Adrenal gland (tissue), 12 donors: Measurements from ENCODE around the gene AMN. TPM values are rescaled to one million over a fixed set of nuclear protein-coding genes. Genes with fewer than 3 reads are reported as not detected.

Experiments used
- DNase-seq, 7 donors: peaks; one replicate each; pipeline ENCODE4 v3.0.0-alpha.2; 2019 to 2020
- H3K27ac ChIP-seq, 5 donors: fragments of 200-600 bp; sonication (generic) in 4 of 5; 1 replicate in 3 of 5; 2 replicates in 2 of 5; pipeline versions ENCODE4 v1.5.1 to v1.8.0; 2016 to 2020; ENCODE audit warnings: mild to moderate bottlenecking in 1 of 5
- H3K27me3 ChIP-seq: fragments of 200-600 bp; 2 replicates; pipeline ENCODE4 v1.8.0; 2021
- H3K36me3 ChIP-seq, 2 donors: fragments of 200-600 bp; replicated peaks in 1 of 2; 1 replicate in 1 of 2; 2 replicates in 1 of 2; pipeline versions ENCODE4 v1.5.1 to v1.8.0; 2018 to 2022
- H3K4me1 ChIP-seq, 2 donors: fragments of 200-600 bp; replicated peaks in 1 of 2; 1 replicate in 1 of 2; 2 replicates in 1 of 2; pipeline versions ENCODE4 v1.5.1 to v1.8.0; 2018 to 2021
- H3K4me3 ChIP-seq, 4 donors: fragments of 200-600 bp; sonication (generic) in 3 of 4; one replicate each; pipeline ENCODE4 v1.5.1; 2016 to 2018
- H3K9me3 ChIP-seq, 3 donors: fragments of 200-600 bp; sonication (generic) in 1 of 3; replicated peaks in 1 of 3; 1 replicate in 2 of 3; 2 replicates in 1 of 3; pipeline versions ENCODE4 v1.5.1 to v1.8.0; 2016 to 2021
- POLR2A ChIP-seq, 2 donors: fragments of 450-650 bp; IDR thresholded peaks; one replicate each; pipeline ENCODE4 v1.6.1; 2017; ENCODE audit warnings: antibody characterized with exemption in 2 of 2, mild to moderate bottlenecking in 2 of 2, moderate library complexity in 1 of 2
- WGBS, 4 donors: extraction: QIAGEN DNeasy Blood & Tissue Kit in 2 of 4; methylation state at CpG; one replicate each; pipeline versions ENCODE4 v1.1.5 to v1.1.7; 2013 to 2017; 5-methylcytosine and 5-hydroxymethylcytosine counted together
- intact Hi-C, 2 donors: fragments of 100-400 bp; cut with DNase I; formaldehyde crosslinking; loops; one replicate each; pipeline versions ENCODE4 v1.14.1 to v1.15.0; 2022 to 2023
- polyA plus RNA-seq, 3 donors: library from polyadenylated mRNA; stranded (reverse); fragments of 200-250 nt in 2 of 3; fragments of 350-450 nt in 1 of 3; fragmentation: Illumina TruSeq in 1 of 3; extraction: RNeasy Lipid Tissue Mini Kit (QIAGEN cat#74804) in 1 of 3; gene quantifications; one replicate each; pipeline ENCODE4 v1.2.3, GENCODE V29; 2013 to 2014
- total RNA-seq, 9 donors: library from RNA; depleted of rRNA in 4 of 9; stranded (reverse); fragments of >200 nt in 4 of 9; fragments of 120-200 nt in 1 of 9; fragmentation: NEBNext Ultra II Directional in 1 of 9; extraction: Animal tissue kit (Norgen Biotek cat#: 25700) in 1 of 9; gene quantifications; one replicate each; pipeline versions ENCODE4 v1.1.0 to v1.2.4, GENCODE V29; 2013 to 2023
- TF ChIP-seq, protein P1 (sequence below), 6 experiments: fragments of 450-650 bp in 4 of 6; fragments of 200-600 bp in 2 of 6; sonication (generic) in 1 of 6; IDR thresholded peaks; 1 replicate in 5 of 6; 2 replicates in 1 of 6; pipeline versions ENCODE4 v1.5.1 to v1.8.0; 2016 to 2021; ENCODE audit warnings: antibody characterized with exemption in 6 of 6, mild to moderate bottlenecking in 2 of 6, moderate library complexity in 1 of 6
- donor health status: healthy with polysubstance abuse.
- donor health status: Bipolar disorder and iron deficiency.
- donor health status: DM: yes; HTN: yes; CAD: no.
- donor health status: DM: no; HTN: no; CAD: no.
- donor health status: DM: no; HTN: no; CAD: no.
- donor health status: DM: yes; HTN: yes; CAD: no.

Gene AMN
- total and polyA plus RNA-seq, 12 donors = 0.07 to 3.6 (median 0.35) TPM; not detected in 4

DNA sequence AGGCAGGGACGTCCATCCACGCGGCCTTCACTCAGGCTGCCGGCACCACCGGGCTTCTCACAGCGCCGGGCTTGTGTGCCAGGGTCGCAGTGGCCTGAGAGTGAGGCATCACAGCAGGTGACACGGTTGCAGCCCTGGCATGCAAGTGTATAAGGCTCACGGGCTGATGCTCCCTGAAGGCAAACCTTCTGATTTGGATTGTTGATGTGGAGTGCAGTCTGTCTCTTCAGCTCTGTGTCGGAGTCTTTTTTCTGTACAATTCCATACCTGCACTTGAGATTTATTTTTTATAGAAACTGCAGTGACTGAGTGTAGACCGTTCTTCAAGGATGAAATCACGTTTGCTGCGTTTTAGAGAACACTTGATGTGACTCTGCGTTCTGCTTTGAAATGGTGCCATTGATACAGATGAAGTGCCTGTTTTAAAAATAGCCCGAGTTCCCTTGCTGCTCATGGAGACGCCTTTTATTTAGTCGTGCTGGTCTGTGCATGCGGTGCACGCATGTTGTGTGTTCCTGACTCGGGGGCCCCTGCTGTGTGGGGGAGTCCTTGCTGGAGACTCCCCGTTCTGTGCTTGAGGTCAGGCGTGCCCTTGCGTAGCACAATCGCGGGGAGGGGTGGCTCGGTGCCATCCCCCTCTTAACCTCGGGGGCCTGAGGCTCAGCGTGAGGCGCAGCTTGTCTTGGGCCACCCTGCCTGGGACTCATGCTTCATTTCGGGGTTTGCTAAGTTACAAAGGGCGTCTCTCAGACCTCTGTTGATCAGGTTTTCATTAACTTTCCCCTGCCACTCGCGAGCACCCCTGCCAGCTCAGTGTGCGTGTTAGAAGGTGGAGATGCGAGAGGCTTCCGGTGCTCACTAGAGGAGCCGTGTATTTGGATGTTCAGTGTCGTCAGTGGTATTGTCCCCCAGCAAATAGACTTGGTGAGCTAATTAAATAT lies 21.6 kb upstream of the AMN start:
- WGBS, 4 donors = 87 to 94% (median 88%) methylated on average over 28 to 39 of the region's 39 CpGs
- Histone ChIP-seq H3K36me3 (peaks cover 0 to 6% of the 10 kb centered on the region in 2 donors), H3K27ac (no peak overlapping the region), H3K4me1 (peaks cover 0 to 17% of the 10 kb centered on the region in 2 donors), H3K27me3 (no peaks in the 10 kb centered on the region), H3K4me3 (no peak overlapping the region), H3K9me3 (no peaks in the 10 kb centered on the region)
- DNase-seq = no peak
- intact Hi-C loops = no loop called here
- TF ChIP-seq, protein P1, sequence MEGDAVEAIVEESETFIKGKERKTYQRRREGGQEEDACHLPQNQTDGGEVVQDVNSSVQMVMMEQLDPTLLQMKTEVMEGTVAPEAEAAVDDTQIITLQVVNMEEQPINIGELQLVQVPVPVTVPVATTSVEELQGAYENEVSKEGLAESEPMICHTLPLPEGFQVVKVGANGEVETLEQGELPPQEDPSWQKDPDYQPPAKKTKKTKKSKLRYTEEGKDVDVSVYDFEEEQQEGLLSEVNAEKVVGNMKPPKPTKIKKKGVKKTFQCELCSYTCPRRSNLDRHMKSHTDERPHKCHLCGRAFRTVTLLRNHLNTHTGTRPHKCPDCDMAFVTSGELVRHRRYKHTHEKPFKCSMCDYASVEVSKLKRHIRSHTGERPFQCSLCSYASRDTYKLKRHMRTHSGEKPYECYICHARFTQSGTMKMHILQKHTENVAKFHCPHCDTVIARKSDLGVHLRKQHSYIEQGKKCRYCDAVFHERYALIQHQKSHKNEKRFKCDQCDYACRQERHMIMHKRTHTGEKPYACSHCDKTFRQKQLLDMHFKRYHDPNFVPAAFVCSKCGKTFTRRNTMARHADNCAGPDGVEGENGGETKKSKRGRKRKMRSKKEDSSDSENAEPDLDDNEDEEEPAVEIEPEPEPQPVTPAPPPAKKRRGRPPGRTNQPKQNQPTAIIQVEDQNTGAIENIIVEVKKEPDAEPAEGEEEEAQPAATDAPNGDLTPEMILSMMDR (IDR thresholded peaks at IDR 0.05) = no peak
- TF ChIP-seq POLR2A (IDR thresholded peaks at IDR 0.05) = no peak

DNA sequence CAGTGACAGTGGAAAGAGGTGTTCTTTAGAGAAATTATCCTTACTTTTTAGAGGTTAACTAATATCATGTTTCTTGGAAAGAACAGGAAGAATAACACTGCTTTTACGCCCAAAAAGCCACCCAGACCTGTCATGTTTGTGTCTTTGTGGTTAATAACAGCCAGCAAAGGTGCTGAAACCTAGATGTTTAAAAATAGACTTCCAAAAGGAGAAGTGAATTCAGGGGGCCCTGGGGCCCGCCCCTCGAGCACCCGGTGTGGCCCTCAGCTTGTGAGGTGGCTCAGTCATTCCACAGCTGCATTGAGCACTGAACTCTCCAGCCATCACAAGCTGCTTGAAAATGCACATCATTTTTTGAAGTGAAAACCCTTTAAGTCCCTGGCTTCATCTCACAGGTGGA lies 20.8 kb upstream of the AMN start:
- peaks cover 0 to 6% of the 10 kb centered on the region in 2 donors for H3K36me3 ChIP-seq
- TF ChIP-seq, protein P1 (IDR thresholded peaks at IDR 0.05) = no peak
- TF ChIP-seq POLR2A (IDR thresholded peaks at IDR 0.05) = no peak
- no peaks in the 10 kb centered on the region for H3K27me3 ChIP-seq
- H3K27ac ChIP-seq = no peak overlapping the region
- peaks cover 0 to 14% of the 10 kb centered on the region in 2 donors for H3K4me1 ChIP-seq
- intact Hi-C loops = no loop called here
- no peak for DNase-seq
- H3K9me3 ChIP-seq = no peaks in the 10 kb centered on the region
- no peak overlapping the region for H3K4me3 ChIP-seq
- WGBS, 4 donors = 76 to 89% (median 83%) methylated on average over 4 of the region's 4 CpGs

DNA sequence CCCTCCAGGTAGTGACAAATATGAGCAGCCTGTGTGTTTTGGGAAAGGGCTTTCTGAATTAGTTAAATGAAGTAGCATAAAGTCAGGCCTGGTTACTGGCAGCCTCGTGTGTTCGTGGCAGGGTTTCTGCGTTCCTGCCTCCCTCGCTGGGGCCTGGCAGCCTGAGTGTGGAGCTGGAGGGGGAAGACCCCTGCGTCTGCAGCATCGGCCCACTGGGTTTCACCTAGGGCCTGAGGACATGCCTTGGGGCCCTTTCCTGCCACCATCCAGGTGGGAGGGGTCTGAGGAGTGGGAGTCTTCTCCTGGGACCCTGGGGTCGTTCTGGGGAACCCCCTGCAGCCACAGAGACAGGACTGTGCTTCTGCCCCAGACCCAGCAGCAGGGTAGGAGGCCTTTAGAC lies 20.4 kb upstream of the AMN start:
- Histone ChIP-seq H3K4me1 (peaks cover 0 to 10% of the 10 kb centered on the region in 2 donors), H3K27me3 (no peaks in the 10 kb centered on the region), H3K4me3 (no peak overlapping the region), H3K9me3 (no peaks in the 10 kb centered on the region), H3K27ac (no peak overlapping the region), H3K36me3 (peaks cover 0 to 6% of the 10 kb centered on the region in 2 donors)
- WGBS, 4 donors = 86 to 90% (median 87%) methylated on average over 6 to 7 of the region's 7 CpGs
- intact Hi-C loops = no loop called here
- TF ChIP-seq, protein P1 (IDR thresholded peaks at IDR 0.05) = no peak
- TF ChIP-seq POLR2A (IDR thresholded peaks at IDR 0.05) = no peak
- DNase-seq = no peak

DNA sequence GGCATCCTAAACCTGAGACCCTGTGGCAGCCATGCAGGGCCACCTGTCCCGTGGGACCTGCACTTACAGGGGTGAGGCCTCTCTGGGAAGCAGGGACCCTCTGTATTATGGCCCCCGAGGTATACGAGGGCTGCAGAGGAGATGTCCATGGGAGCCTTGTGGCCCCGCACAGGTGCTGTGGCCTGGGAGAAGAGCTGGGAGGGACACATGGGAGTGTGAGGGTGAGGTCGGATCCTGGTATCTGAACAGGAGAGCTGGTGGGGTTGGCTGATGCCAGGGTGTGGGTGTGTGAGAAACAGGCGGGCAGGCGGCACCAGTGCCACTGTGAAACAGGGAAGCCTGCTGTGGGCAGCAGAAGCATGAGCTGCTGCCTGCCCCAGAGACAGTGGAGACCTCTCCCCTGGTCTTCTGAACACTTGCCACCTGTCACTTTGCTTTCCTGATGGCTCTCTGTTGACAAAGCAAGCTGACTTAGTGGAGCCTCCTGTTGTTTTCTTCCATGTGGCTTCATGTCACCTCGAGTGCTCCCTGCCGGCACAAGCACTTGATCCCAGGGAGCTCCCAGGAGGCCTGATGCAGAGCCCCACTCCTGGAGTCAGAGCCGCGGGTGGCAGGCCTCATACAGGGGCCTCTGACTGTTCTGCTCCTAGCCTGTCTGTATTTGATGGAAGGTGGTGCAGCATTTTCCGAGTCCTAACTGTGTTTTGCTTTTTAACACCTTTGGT lies 19.8 kb upstream of the AMN start:
- peaks cover 0 to 4% of the 10 kb centered on the region in 2 donors for H3K4me1 ChIP-seq
- peaks cover 0 to 6% of the 10 kb centered on the region in 2 donors for H3K36me3 ChIP-seq
- no peak for TF ChIP-seq POLR2A (IDR thresholded peaks at IDR 0.05)
- TF ChIP-seq, protein P1 (IDR thresholded peaks at IDR 0.05) = no peak
- H3K9me3 ChIP-seq = no peaks in the 10 kb centered on the region
- H3K27ac ChIP-seq = no peak overlapping the region
- whole genome bisulfite sequencing, 4 donors = 94 to 99% (median 96%) methylated on average over 8 to 12 of the region's 12 CpGs
- no peak for DNase-seq
- H3K27me3 ChIP-seq = no peaks in the 10 kb centered on the region
- H3K4me3 ChIP-seq = no peak overlapping the region
- intact Hi-C loops = no loop called here
